ENCODE data around the gene P2RY14. TPM values are rescaled to one million over a fixed set of nuclear protein-coding genes. Genes with fewer than 3 reads are reported as not detected.

Gene P2RY14
- total and polyA plus RNA-seq, 2 donors (not counting 3 experiments of a cell fraction or from before 2014, with no cell fraction given), result not detected

- CTCF ChIA-PET, result interaction anchor here (0.9 to 2.2 kb wide), 2 partner anchors 10 to 11 kb away, joined by 4 to 6 read pairs; no protein-coding TSS in a partner anchor
- Histone ChIP-seq H3K9ac (replicated peaks; ENCODE audit: extremely low read depth, insufficient read depth, low read length) (no peak overlapping the region), H3K79me2 (ENCODE audit: control insufficient read depth, insufficient read depth, low read length) (no peaks in the 10 kb centered on the region), H3K27me3 (ENCODE audit: control insufficient read depth in 2 of 2, insufficient read depth in 2 of 2, low read length in 2 of 2) (peaks cover 3 to 4% of the 10 kb centered on the region in 2 experiments), H3K36me3 (ENCODE audit: control insufficient read depth in 2 of 2, extremely low read depth in 1 of 2, insufficient read depth in 2 of 2, low read length in 2 of 2) (no peaks in the 10 kb centered on the region), H4K20me1 (replicated peaks; ENCODE audit: control insufficient read depth, extremely low read depth, insufficient read depth, low read length) (no peaks in the 10 kb centered on the region), H2AFZ (ENCODE audit: low read depth, low read length) (no peak overlapping the region), H3K9me3 (replicated peaks; ENCODE audit: control insufficient read depth, insufficient read depth, low read length) (no peaks in the 10 kb centered on the region), H3K27ac (ENCODE audit: insufficient read depth, low read depth, low read length) (no peak overlapping the region), H3K4me3 (replicated peaks in 1 of 3; ENCODE audit: insufficient read depth in 1 of 3, low read depth in 1 of 3, low read length in 3 of 3) (no peak overlapping the region), H3K9me1 (replicated peaks; ENCODE audit: control insufficient read depth, extremely low read depth, insufficient read depth, low read length) (no peaks in the 10 kb centered on the region), H3K4me2 (ENCODE audit: insufficient read depth, low read length) (no peak overlapping the region), H3K4me1 (ENCODE audit: control insufficient read depth, extremely low read depth, insufficient read depth, low read length) (no peaks in the 10 kb centered on the region)
- FAIRE-seq (no peak), DNase-seq (ENCODE audit: low read depth, low spot score) (no peak)
- TF ChIP-seq POLR2AphosphoS5 (IDR thresholded peaks at IDR 0.05; ENCODE audit: insufficient read depth, low read depth, low read length) (no peak), FOS (IDR thresholded peaks at IDR 0.05; ENCODE audit: borderline replicate concordance, insufficient read depth, low read length) (no peak), MYC (IDR thresholded peaks at IDR 0.05; ENCODE audit: low read depth, low read length) (no peak), EZH2 (IDR thresholded peaks at IDR 0.05; ENCODE audit: borderline replicate concordance, low read depth, low read length, severe bottlenecking) (no peak), POLR2A (IDR thresholded peaks at IDR 0.05; ENCODE audit: low read depth, low read length) (no peak), GATA2 (IDR thresholded peaks at IDR 0.05; ENCODE audit: insufficient read depth, insufficient read length, low read depth, low read length) (no peak), JUN (IDR thresholded peaks at IDR 0.05; ENCODE audit: borderline replicate concordance, insufficient read depth, insufficient read length, low read depth) (no peak)
- TF ChIP-seq, protein P1, sequence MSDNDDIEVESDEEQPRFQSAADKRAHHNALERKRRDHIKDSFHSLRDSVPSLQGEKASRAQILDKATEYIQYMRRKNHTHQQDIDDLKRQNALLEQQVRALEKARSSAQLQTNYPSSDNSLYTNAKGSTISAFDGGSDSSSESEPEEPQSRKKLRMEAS (IDR thresholded peaks at IDR 0.05; ENCODE audit: insufficient read depth, insufficient read length), result no peak
- TF ChIP-seq, protein P2, sequence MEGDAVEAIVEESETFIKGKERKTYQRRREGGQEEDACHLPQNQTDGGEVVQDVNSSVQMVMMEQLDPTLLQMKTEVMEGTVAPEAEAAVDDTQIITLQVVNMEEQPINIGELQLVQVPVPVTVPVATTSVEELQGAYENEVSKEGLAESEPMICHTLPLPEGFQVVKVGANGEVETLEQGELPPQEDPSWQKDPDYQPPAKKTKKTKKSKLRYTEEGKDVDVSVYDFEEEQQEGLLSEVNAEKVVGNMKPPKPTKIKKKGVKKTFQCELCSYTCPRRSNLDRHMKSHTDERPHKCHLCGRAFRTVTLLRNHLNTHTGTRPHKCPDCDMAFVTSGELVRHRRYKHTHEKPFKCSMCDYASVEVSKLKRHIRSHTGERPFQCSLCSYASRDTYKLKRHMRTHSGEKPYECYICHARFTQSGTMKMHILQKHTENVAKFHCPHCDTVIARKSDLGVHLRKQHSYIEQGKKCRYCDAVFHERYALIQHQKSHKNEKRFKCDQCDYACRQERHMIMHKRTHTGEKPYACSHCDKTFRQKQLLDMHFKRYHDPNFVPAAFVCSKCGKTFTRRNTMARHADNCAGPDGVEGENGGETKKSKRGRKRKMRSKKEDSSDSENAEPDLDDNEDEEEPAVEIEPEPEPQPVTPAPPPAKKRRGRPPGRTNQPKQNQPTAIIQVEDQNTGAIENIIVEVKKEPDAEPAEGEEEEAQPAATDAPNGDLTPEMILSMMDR (IDR thresholded peaks at IDR 0.05; ENCODE audit: extremely low read depth in 1 of 2, insufficient read depth in 1 of 2, low read depth in 1 of 2, low read length in 2 of 2), result no peak
- intact Hi-C loops (cut with micrococcal nuclease), result no loop called here
- no TSS peak for BruUV-seq (replicated peaks)
- dilution Hi-C loops (cut with MboI; ENCODE audit: extremely low pct_ligation_motif_present, low sequenced_read_pairs), result no loop called here
- POLR2A ChIA-PET, result no interaction called here
These were observed 100.0 kb downstream of the P2RY14 start for GRCh38 chr3:151178208-151178845.

All from endothelial cell of umbilical vein (primary cell).